H1 (cell line): ENCODE data around the gene C1S. TPM values are rescaled to one million over a fixed set of nuclear protein-coding genes. Genes with fewer than 3 reads are reported as not detected.

Experiments
- CTCF ChIA-PET: fragments of 300-600 bp; sonication (Branson Sonifier 250); formaldehyde crosslinking; loops from one replicate; lab custom pipeline; 2021; ENCODE audit not compliant: partially characterized antibody; lab: Charles Lee
- POLR2A ChIA-PET: fragments of 300-600 bp; sonication (Branson Sonifier 250); formaldehyde crosslinking; loops from one replicate; lab custom pipeline; 2021; ENCODE audit warnings: inconsistent platforms; ENCODE audit not compliant: partially characterized antibody; lab: Charles Lee
- DNase-seq, 2 experiments: peaks; one replicate each; pipeline versions ENCODE4 v3.0.0 to v3.0.0-alpha.2; 2010 to 2022; ENCODE audit warnings: low spot score in 2 of 2, low read depth in 1 of 2, mixed read lengths in 1 of 2
- FAIRE-seq: peaks from 2 replicates; lab custom pipeline; 2011; peaks lifted over from hg19 to GRCh38; lab: Jason Lieb, UNC
- H2AFZ ChIP-seq: 2 replicates; pipeline ENCODE4 v1.8.1; 2012; ENCODE audit warnings: low read length, inconsistent platforms
- H2AK5ac ChIP-seq: 2 replicates; pipeline ENCODE4 v1.6.1; 2013; ENCODE audit warnings: low read depth, low read length
- H2BK120ac ChIP-seq: replicated peaks from 2 replicates; pipeline ENCODE3; 2013; ENCODE audit warnings: low read depth, low read length, inconsistent platforms
- H2BK12ac ChIP-seq: 2 replicates; pipeline ENCODE4 v1.6.1; 2013; ENCODE audit warnings: low read depth, low read length
- H2BK15ac ChIP-seq: 2 replicates; pipeline ENCODE4 v1.6.1; 2013; ENCODE audit warnings: low read length
- H2BK20ac ChIP-seq: 2 replicates; pipeline ENCODE4 v1.6.1; 2013; ENCODE audit warnings: low read length
- H2BK5ac ChIP-seq: 2 replicates; pipeline ENCODE4 v1.6.1; 2013; ENCODE audit warnings: low read depth, low read length
- H3K14ac ChIP-seq: 2 replicates; pipeline ENCODE4 v1.6.1; 2013; ENCODE audit warnings: inconsistent platforms; ENCODE audit not compliant: insufficient read length
- H3K18ac ChIP-seq: 2 replicates; pipeline ENCODE4 v1.6.1; 2013; ENCODE audit warnings: low read length; ENCODE audit errors: extremely low read depth
- H3K23ac ChIP-seq: 2 replicates; pipeline ENCODE4 v1.6.1; 2013; ENCODE audit warnings: inconsistent platforms; ENCODE audit not compliant: insufficient read length
- H3K23me2 ChIP-seq: 2 replicates; pipeline ENCODE4 v1.6.1; 2013; ENCODE audit warnings: low read depth, low read length
- H3K27ac ChIP-seq: 2 replicates; pipeline ENCODE4 v1.6.1; 2011; ENCODE audit warnings: low read depth, low read length, inconsistent platforms
- H3K27me3 ChIP-seq, 4 experiments: replicated peaks in 1 of 4; 1 replicate in 1 of 4; 2 replicates in 3 of 4; pipeline versions ENCODE4 v1.6.1 to v1.8.1; 2011 to 2013; ENCODE audit warnings: low read length in 3 of 4, mild to moderate bottlenecking in 3 of 4, inconsistent platforms in 2 of 4, mixed read lengths in 2 of 4, moderate library complexity in 1 of 4; ENCODE audit not compliant: control insufficient read depth in 3 of 4, insufficient read depth in 3 of 4; ENCODE audit errors: extremely low read depth in 1 of 4
- H3K36me3 ChIP-seq, 4 experiments: 2 replicates each; pipeline versions ENCODE4 v1.6.1 to v1.8.1; 2011 to 2013; ENCODE audit warnings: mild to moderate bottlenecking in 4 of 4, low read length in 3 of 4, moderate library complexity in 2 of 4, control low read depth in 1 of 4, inconsistent platforms in 1 of 4; ENCODE audit not compliant: insufficient read depth in 4 of 4, control insufficient read depth in 2 of 4
- H3K4ac ChIP-seq: replicated peaks from 2 replicates; pipeline ENCODE3; 2013; ENCODE audit warnings: low read length, low read depth, mixed read lengths, inconsistent platforms; ENCODE audit not compliant: insufficient read length
- H3K4me1 ChIP-seq, 4 experiments: replicated peaks in 1 of 4; 1 replicate in 1 of 4; 2 replicates in 3 of 4; pipeline versions ENCODE4 v1.6.1 to v1.8.1; 2011 to 2013; ENCODE audit warnings: low read length in 3 of 4, inconsistent platforms in 2 of 4, mixed read lengths in 1 of 4; ENCODE audit not compliant: insufficient read depth in 4 of 4, control insufficient read depth in 3 of 4
- H3K4me2 ChIP-seq, 2 experiments: 2 replicates each; pipeline versions ENCODE4 v1.6.1 to v1.8.1; 2011 to 2013; ENCODE audit warnings: low read depth in 2 of 2, low read length in 2 of 2, control low read depth in 1 of 2, inconsistent platforms in 1 of 2, mild to moderate bottlenecking in 1 of 2; ENCODE audit not compliant: insufficient read depth in 1 of 2
- H3K4me3 ChIP-seq, 4 experiments: fragments of 200-600, 300-600 bp in 1 of 4; sonication (generic), shearing (Covaris generic), sonication (Bioruptor Twin) in 1 of 4; 2 replicates each; pipeline versions ENCODE4 v1.5.1 to v1.8.1; 2011 to 2016; ENCODE audit warnings: low read length in 4 of 4, low read depth in 3 of 4, control low read depth in 2 of 4, inconsistent platforms in 2 of 4, mild to moderate bottlenecking in 2 of 4, mixed read lengths in 1 of 4, moderate library complexity in 1 of 4; ENCODE audit not compliant: insufficient read depth in 2 of 4; ENCODE audit errors: extremely low read depth in 1 of 4
- H3K56ac ChIP-seq: replicated peaks from 2 replicates; pipeline ENCODE3; 2013; ENCODE audit warnings: low read depth, mild to moderate bottlenecking, mixed read lengths, low read length, inconsistent platforms; ENCODE audit not compliant: insufficient read length
- H3K79me1 ChIP-seq: 2 replicates; pipeline ENCODE4 v1.6.1; 2013; ENCODE audit warnings: low read depth, low read length, control low read depth
- H3K79me2 ChIP-seq, 2 experiments: 2 replicates each; pipeline versions ENCODE4 v1.6.1 to v1.8.1; 2012 to 2013; ENCODE audit warnings: low read length in 2 of 2, mild to moderate bottlenecking in 2 of 2, inconsistent platforms in 1 of 2; ENCODE audit not compliant: insufficient read depth in 2 of 2, control insufficient read depth in 1 of 2
- H3K9ac ChIP-seq, 4 experiments: replicated peaks in 1 of 4; 1 replicate in 1 of 4; 2 replicates in 3 of 4; pipeline versions ENCODE4 v1.6.1 to v1.8.1; 2011 to 2013; ENCODE audit warnings: low read depth in 3 of 4, low read length in 3 of 4, control low read depth in 2 of 4, mild to moderate bottlenecking in 2 of 4, moderate library complexity in 2 of 4, inconsistent platforms in 1 of 4; ENCODE audit errors: extremely low read depth in 1 of 4
- H3K9me3 ChIP-seq, 2 experiments: 2 replicates each; pipeline versions ENCODE4 v1.6.1 to v1.8.1; 2012 to 2013; ENCODE audit warnings: mild to moderate bottlenecking in 2 of 2, moderate library complexity in 2 of 2, control low read depth in 1 of 2, inconsistent platforms in 1 of 2, low read depth in 1 of 2, low read length in 1 of 2, mixed read lengths in 1 of 2; ENCODE audit not compliant: insufficient read depth in 2 of 2
- H4K20me1 ChIP-seq, 2 experiments: replicated peaks in 1 of 2; 2 replicates each; pipeline versions ENCODE3 to v1.8.1; 2011 to 2013; ENCODE audit warnings: inconsistent platforms in 2 of 2, low read length in 2 of 2, mild to moderate bottlenecking in 1 of 2; ENCODE audit not compliant: insufficient read depth in 2 of 2, control insufficient read depth in 1 of 2
- H4K5ac ChIP-seq: 2 replicates; pipeline ENCODE4 v1.6.1; 2013; ENCODE audit warnings: low read length, low read depth, mixed read lengths, inconsistent platforms; ENCODE audit not compliant: insufficient read length
- H4K8ac ChIP-seq: 2 replicates; pipeline ENCODE4 v1.8.0; 2013; ENCODE audit warnings: mild to moderate bottlenecking, moderate library complexity, low read length, inconsistent platforms; ENCODE audit not compliant: insufficient read depth; ENCODE audit errors: extremely low read depth
- H4K91ac ChIP-seq: replicated peaks from 2 replicates; pipeline ENCODE3; 2013; ENCODE audit warnings: low read length, mixed read lengths, inconsistent platforms; ENCODE audit not compliant: insufficient read length
- GTF2F1 ChIP-seq: IDR thresholded peaks from 2 replicates; pipeline ENCODE4 v1.6.1; 2012; ENCODE audit warnings: low read depth, low read length, improper control_type of control experiment, borderline replicate concordance
- KDM1A ChIP-seq: fragments of 200-600, 300-600 bp; sonication (generic); IDR thresholded peaks from 2 replicates; pipeline ENCODE4 v1.7.1; 2016; ENCODE audit warnings: mild to moderate bottlenecking, low read length, borderline replicate concordance
- KDM5A ChIP-seq: fragments of 200-600 bp; IDR thresholded peaks from 2 replicates; pipeline ENCODE4 v1.7.1; 2012; ENCODE audit warnings: mild to moderate bottlenecking, low read length, inconsistent platforms, mixed read lengths
- WGBS, 2 experiments: shearing (Covaris generic) in 1 of 2; methylation state at CpG; one replicate each; pipeline versions ENCODE4 v1.1.6 to v1.1.7; 2013 to 2015; ENCODE audit warnings: low lambda C conversion rate in 2 of 2, mixed read lengths in 2 of 2, inconsistent platforms in 1 of 2, low coverage in 1 of 2, missing lambda C conversion rate in 1 of 2; ENCODE audit not compliant: insufficient replicate concordance in 2 of 2, insufficient coverage in 1 of 2, insufficient read length in 1 of 2; ENCODE audit errors: extremely low coverage in 1 of 2, missing lambda C conversion rate in 1 of 2; 5-methylcytosine and 5-hydroxymethylcytosine counted together
- polyA plus RNA-seq, 7 experiments: library from polyadenylated mRNA; depleted of rRNA in 3 of 7; stranded (reverse) in 5 of 7; unstranded in 2 of 7; fragments of >200 nt in 5 of 7; fragments of 200-250 nt in 2 of 7; gene quantifications; 1 replicate in 5 of 7; 2 replicates in 1 of 7; 4 replicates in 1 of 7; pipeline versions ENCODE4 v1.2.1 to v1.2.3, GENCODE V29; 2011 to 2013; ENCODE audit warnings: missing spikeins in 2 of 7, mixed read lengths in 2 of 7
- total RNA-seq: library from RNA; stranded (reverse); fragmentation: NEBNext Ultra II Directional; extraction: Animal tissue kit (Norgen Biotek cat#: 25700); gene quantifications from 2 replicates; pipeline ENCODE4 v1.2.1, GENCODE V29; 2021

C1S gene
- total and polyA plus RNA-seq, 2 of the 8 experiments (the other 6 are each of a cell fraction or from before 2014, with no cell fraction given), result 4.4 to 7.3 TPM

GRCh38 chr12:7058850-7059395 lies 1.6 kb upstream of the C1S start:
- no peaks in the 10 kb centered on the region for H3K36me3 ChIP-seq
- H3K9ac ChIP-seq, result no peak overlapping the region
- no peaks in the 10 kb centered on the region for H4K20me1 ChIP-seq
- no peak overlapping the region for H4K8ac ChIP-seq
- no peak overlapping the region for H4K5ac ChIP-seq
- H3K4me1 ChIP-seq, result peaks cover 0 to 5% (median 2%) of the 10 kb centered on the region in 4 experiments; a peak in 3 of 7 replicates
- no peak overlapping the region for H2AFZ ChIP-seq
- WGBS, 2 experiments, result 78% methylated on average over 9 of the region's 9 CpGs; no CpG with 5 or more reads in 1 of the 2 experiments
- no peaks in the 10 kb centered on the region for H3K79me1 ChIP-seq
- ChIA-PET CTCF (interaction anchor here (0.6 to 6.7 kb wide), 8 partner anchors 16 to 86 kb away, joined by 3 to 58 read pairs (median 10); partner anchors contain the start of genes C1R and C1RL), POLR2A (interaction anchor here (0.7 to 1.2 kb wide), 2 partner anchors 36 to 46 kb away, joined by 3 read pairs; no protein-coding TSS in a partner anchor)
- H2BK120ac ChIP-seq, result no peak overlapping the region
- H3K4me3 ChIP-seq, result no peak overlapping the region
- H3K9me3 ChIP-seq, result no peaks in the 10 kb centered on the region
- FAIRE-seq, result no peak
- no peak overlapping the region for H2BK5ac ChIP-seq
- H2BK15ac ChIP-seq, result 0 out of 2 replicates have a peak overlapping the region, but pooled peaks have one; percentile 10
- no peaks in the 10 kb centered on the region for H3K79me2 ChIP-seq
- no peak overlapping the region for H3K14ac ChIP-seq
- H3K27me3 ChIP-seq, result no peaks in the 10 kb centered on the region
- H3K27ac ChIP-seq, result no peak overlapping the region
- DNase-seq, result no peak
- no peak overlapping the region for H3K4ac ChIP-seq
- no peak overlapping the region for H3K56ac ChIP-seq
- no peaks in the 10 kb centered on the region for H3K23me2 ChIP-seq
- no peak overlapping the region for H4K91ac ChIP-seq
- H2AK5ac ChIP-seq, result no peak overlapping the region
- no peak overlapping the region for H3K18ac ChIP-seq
- no peak overlapping the region for H3K4me2 ChIP-seq
- no peak overlapping the region for H2BK20ac ChIP-seq
- no peak overlapping the region for H3K23ac ChIP-seq
- H2BK12ac ChIP-seq, result no peak overlapping the region
- no peak for TF ChIP-seq KDM5A
- TF ChIP-seq GTF2F1, result no peak
- TF ChIP-seq KDM1A, result no peak
